DMS53 treated with DMSO at 0.1 percent for 48 hours (cell line): Measurements from ENCODE around the gene ZDBF2.
"Not testable (repeated sequence)": the region's sequence is repeated elsewhere in the genome, so short reads cannot be mapped to it uniquely, and the experiment has no call there.

Experiments used
- DNase-seq: peaks from one replicate; lab custom pipeline; 2025; ENCODE audit not compliant: unreplicated experiment; lab: John Stamatoyannopoulos, UW

ZDBF2 gene

GRCh38 chr2:206274434-206275311 is at the start of gene ZDBF2:
ZDBF2 (plus strand) TSS chr2:206274663; CDS start chr2:206281850, 7,187 bp downstream.
- DNase-seq = peak; percentile 54

- DNase-seq = no peak
Measured at GRCh38 chr2:206225435-206226232, 48.8 kb upstream of the ZDBF2 start.

- not testable (repeated sequence) for DNase-seq
Measured at GRCh38 chr2:206228636-206229035, 45.8 kb upstream of the ZDBF2 start.

GRCh38 chr2:206229642-206230041 is 44.8 kb upstream of the ZDBF2 start:
- no peak for DNase-seq

GRCh38 chr2:206230060-206230762 is 44.3 kb upstream of the ZDBF2 start:
- DNase-seq = no peak

GRCh38 chr2:206231669-206232286 is 42.7 kb upstream of the ZDBF2 start:
- DNase-seq = no peak

GRCh38 chr2:206232287-206233035 is 42.0 kb upstream of the ZDBF2 start:
- DNase-seq = no peak

- DNase-seq = no peak
Measured at GRCh38 chr2:206239157-206239556, 35.3 kb upstream of the ZDBF2 start.

- DNase-seq = no peak
Measured at GRCh38 chr2:206240327-206240726, 34.1 kb upstream of the ZDBF2 start.

- no peak for DNase-seq
Measured at GRCh38 chr2:206241736-206242135, 32.7 kb upstream of the ZDBF2 start.

- DNase-seq = no peak
Measured at GRCh38 chr2:206245265-206245672, 29.2 kb upstream of the ZDBF2 start.

- no peak for DNase-seq
Measured at GRCh38 chr2:206250041-206250897, 24.2 kb upstream of the ZDBF2 start.

GRCh38 chr2:206253125-206253776 is 21.2 kb upstream of the ZDBF2 start:
- no peak for DNase-seq

GRCh38 chr2:206253777-206254166 is 20.7 kb upstream of the ZDBF2 start:
- no peak for DNase-seq

- DNase-seq = no peak
Measured at GRCh38 chr2:206255003-206255402, 19.5 kb upstream of the ZDBF2 start.

GRCh38 chr2:206256706-206257205 is 17.7 kb upstream of the ZDBF2 start:
- no peak for DNase-seq

- DNase-seq = no peak
Measured at GRCh38 chr2:206257350-206257749, 17.1 kb upstream of the ZDBF2 start.

GRCh38 chr2:206257861-206258260 is 16.6 kb upstream of the ZDBF2 start:
- DNase-seq = no peak

GRCh38 chr2:206258615-206259014 is 15.8 kb upstream of the ZDBF2 start:
- not testable (repeated sequence) for DNase-seq
